Activated naive CD8-positive, alpha-beta T cell treated with anti-CD3 and anti-CD28 coated beads, Interleukin-2, amount 50 U/mL, for 16 hours (primary cell): ENCODE results near the gene TBC1D22B.
"Not testable (repeated sequence)": the region's sequence is repeated elsewhere in the genome, so short reads cannot be mapped to it uniquely, and the experiment has no call there.

Source experiments
- DNase-seq: peaks from one replicate; pipeline ENCODE4 v3.0.0-alpha.2; 2020; ENCODE audit warnings: low read depth, low spot score

TBC1D22B gene

GRCh38 chr6:37321101-37321500, 63.5 kb downstream of the TBC1D22B start:
- no peak for DNase-seq

- no peak for DNase-seq
Measured at GRCh38 chr6:37321516-37322415, 64.2 kb downstream of the TBC1D22B start.

- DNase-seq, result no peak
Measured at GRCh38 chr6:37323580-37323979, 66.0 kb downstream of the TBC1D22B start.

- DNase-seq, result no peak
Measured at GRCh38 chr6:37324131-37325033, 66.8 kb downstream of the TBC1D22B start.

GRCh38 chr6:37330345-37330744, 72.8 kb downstream of the TBC1D22B start:
- DNase-seq, result not testable (repeated sequence)

- DNase-seq, result no peak
Measured at GRCh38 chr6:37331047-37331446, 73.5 kb downstream of the TBC1D22B start.

- no peak for DNase-seq
Measured at GRCh38 chr6:37332894-37333293, 75.3 kb downstream of the TBC1D22B start.

- no peak for DNase-seq
Measured at GRCh38 chr6:37334047-37334446, 76.5 kb downstream of the TBC1D22B start.

GRCh38 chr6:37338317-37338716, 80.7 kb downstream of the TBC1D22B start:
- not testable (repeated sequence) for DNase-seq

- no peak for DNase-seq
Measured at GRCh38 chr6:37338745-37339255, 81.2 kb downstream of the TBC1D22B start.

GRCh38 chr6:37339741-37340638, 82.4 kb downstream of the TBC1D22B start:
- DNase-seq, result no peak

- DNase-seq, result no peak
Measured at GRCh38 chr6:37340639-37340943, 83.0 kb downstream of the TBC1D22B start.

- no peak for DNase-seq
Measured at GRCh38 chr6:37343248-37343647, 85.7 kb downstream of the TBC1D22B start.

- DNase-seq, result no peak
Measured at GRCh38 chr6:37344308-37344707, 86.7 kb downstream of the TBC1D22B start.

GRCh38 chr6:37345804-37346203, 88.2 kb downstream of the TBC1D22B start:
- DNase-seq, result not testable (repeated sequence)

- no peak for DNase-seq
Measured at GRCh38 chr6:37347177-37347576, 89.6 kb downstream of the TBC1D22B start.

GRCh38 chr6:37347670-37348111, 90.1 kb downstream of the TBC1D22B start:
- DNase-seq, result no peak

- no peak for DNase-seq
Measured at GRCh38 chr6:37351027-37351426, 93.5 kb downstream of the TBC1D22B start.

- no peak for DNase-seq
Measured at GRCh38 chr6:37352384-37352783, 94.8 kb downstream of the TBC1D22B start.

GRCh38 chr6:37353761-37354525, 96.4 kb downstream of the TBC1D22B start, which contains the start of gene RNF8:
Gene RNF8, plus strand, starts transcription at chr6:37353983. Its CDS starts 182 bp downstream, at chr6:37354165.
- DNase-seq, result peak; percentile 80
